GM18907 (cell line): ENCODE data around the gene SSRP1.
"Not testable (repeated sequence)": the region's sequence is repeated elsewhere in the genome, so short reads cannot be mapped to it uniquely, and the experiment has no call there.

Experiments
- ATAC-seq: cut with Tn5 transposase; IDR thresholded peaks from one replicate; pipeline ENCODE4 v1.9.1; 2021; ENCODE audit warnings: mild to moderate bottlenecking, moderate library complexity; ENCODE audit not compliant: unreplicated experiment

Gene SSRP1

GRCh38 chr11:57335343-57336110, at the start of gene SSRP1:
TSS of gene SSRP1 (minus strand) at chr11:57335892. CDS start at chr11:57335121, 771 bp downstream.
- ATAC-seq: peak; percentile 99

- ATAC-seq: no peak
Observed at GRCh38 chr11:57380975-57381374, 45.3 kb upstream of the SSRP1 start, which contains the start of gene PRG3. TSS of gene PRG3 (minus strand) at chr11:57381150. CDS start at chr11:57380708, 442 bp downstream.

- no peak for ATAC-seq
Observed at GRCh38 chr11:57379732-57380131, 44.0 kb upstream of the SSRP1 start.

GRCh38 chr11:57378186-57378585, 42.5 kb upstream of the SSRP1 start:
- ATAC-seq: no peak

GRCh38 chr11:57377107-57377506, 41.4 kb upstream of the SSRP1 start:
- ATAC-seq: no peak

- no peak for ATAC-seq
Observed at GRCh38 chr11:57376095-57377090, 40.7 kb upstream of the SSRP1 start.

GRCh38 chr11:57375490-57375889, 39.8 kb upstream of the SSRP1 start:
- ATAC-seq: no peak

- ATAC-seq: no peak
Observed at GRCh38 chr11:57374966-57375365, 39.3 kb upstream of the SSRP1 start.

GRCh38 chr11:57373146-57373545, 37.5 kb upstream of the SSRP1 start:
- no peak for ATAC-seq

GRCh38 chr11:57370941-57371340, 35.2 kb upstream of the SSRP1 start:
- ATAC-seq: no peak

GRCh38 chr11:57370251-57370650, 34.6 kb upstream of the SSRP1 start:
- ATAC-seq: no peak

GRCh38 chr11:57368845-57369232, 33.1 kb upstream of the SSRP1 start:
- no peak for ATAC-seq

- ATAC-seq: no peak
Observed at GRCh38 chr11:57368106-57368844, 32.6 kb upstream of the SSRP1 start.

GRCh38 chr11:57364851-57365660, 29.4 kb upstream of the SSRP1 start:
- no peak for ATAC-seq

- no peak for ATAC-seq
Observed at GRCh38 chr11:57363131-57364080, 27.7 kb upstream of the SSRP1 start.

- ATAC-seq: no peak
Observed at GRCh38 chr11:57361926-57362325, 26.2 kb upstream of the SSRP1 start.

- not testable (repeated sequence) for ATAC-seq
Observed at GRCh38 chr11:57361420-57361819, 25.7 kb upstream of the SSRP1 start.

- ATAC-seq: no peak
Observed at GRCh38 chr11:57360991-57361390, 25.3 kb upstream of the SSRP1 start.
